Epithelial cell of proximal tubule (primary cell): ENCODE measurements around the gene RBM18. TPM values are rescaled to one million over a fixed set of nuclear protein-coding genes. Genes with fewer than 3 reads are reported as not detected.

Experiments
- DNase-seq: peaks from one replicate; pipeline ENCODE4 v3.0.0-alpha.2; 2011; ENCODE audit warnings: low read depth
- H3K4me3 ChIP-seq: 2 replicates; pipeline ENCODE4 v1.5.1; 2011; ENCODE audit warnings: low read depth, mild to moderate bottlenecking, low read length
- total RNA-seq: library from RNA; depleted of rRNA; stranded (reverse); fragments of >200 nt; gene quantifications from 2 replicates; pipeline ENCODE4 v1.2.3, GENCODE V29; 2015
- TF ChIP-seq, protein P1 (sequence below): conservative IDR thresholded peaks from 2 replicates; pipeline ENCODE4 v1.5.1; 2012; ENCODE audit warnings: low read depth, mild to moderate bottlenecking, low read length

RBM18 gene
- total RNA-seq, 1 donor from 2014 or later, result 13.9 TPM

- no peak overlapping the region for H3K4me3 ChIP-seq
- no peak for DNase-seq
- TF ChIP-seq, protein P1, sequence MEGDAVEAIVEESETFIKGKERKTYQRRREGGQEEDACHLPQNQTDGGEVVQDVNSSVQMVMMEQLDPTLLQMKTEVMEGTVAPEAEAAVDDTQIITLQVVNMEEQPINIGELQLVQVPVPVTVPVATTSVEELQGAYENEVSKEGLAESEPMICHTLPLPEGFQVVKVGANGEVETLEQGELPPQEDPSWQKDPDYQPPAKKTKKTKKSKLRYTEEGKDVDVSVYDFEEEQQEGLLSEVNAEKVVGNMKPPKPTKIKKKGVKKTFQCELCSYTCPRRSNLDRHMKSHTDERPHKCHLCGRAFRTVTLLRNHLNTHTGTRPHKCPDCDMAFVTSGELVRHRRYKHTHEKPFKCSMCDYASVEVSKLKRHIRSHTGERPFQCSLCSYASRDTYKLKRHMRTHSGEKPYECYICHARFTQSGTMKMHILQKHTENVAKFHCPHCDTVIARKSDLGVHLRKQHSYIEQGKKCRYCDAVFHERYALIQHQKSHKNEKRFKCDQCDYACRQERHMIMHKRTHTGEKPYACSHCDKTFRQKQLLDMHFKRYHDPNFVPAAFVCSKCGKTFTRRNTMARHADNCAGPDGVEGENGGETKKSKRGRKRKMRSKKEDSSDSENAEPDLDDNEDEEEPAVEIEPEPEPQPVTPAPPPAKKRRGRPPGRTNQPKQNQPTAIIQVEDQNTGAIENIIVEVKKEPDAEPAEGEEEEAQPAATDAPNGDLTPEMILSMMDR, result no peak
These were observed 67.2 kb downstream of the RBM18 start for GRCh38 chr9:122197426-122197825.

- TF ChIP-seq, protein P1, result no peak
- DNase-seq, result no peak
- no peak overlapping the region for H3K4me3 ChIP-seq
These were observed 68.8 kb downstream of the RBM18 start for GRCh38 chr9:122195875-122196274.

DNA sequence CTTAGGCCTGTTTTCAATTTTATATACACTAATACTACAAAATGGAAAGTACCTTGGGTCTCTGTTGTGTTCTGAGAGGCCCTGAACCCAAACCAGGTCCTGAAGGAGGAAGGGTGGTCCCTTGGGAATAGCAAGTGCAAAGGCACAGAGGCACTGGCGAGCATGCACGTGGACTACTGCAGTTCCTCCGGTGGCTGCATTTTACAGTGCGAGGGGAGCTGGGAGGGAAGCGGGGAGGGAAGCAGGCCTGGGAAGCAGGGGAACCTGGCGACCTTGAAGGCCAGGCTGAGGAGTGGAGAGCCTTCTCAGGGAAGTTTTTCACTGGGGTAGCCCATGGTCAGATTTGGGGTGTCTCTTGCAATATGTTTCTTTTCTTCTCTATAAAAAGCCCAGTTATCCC lies 71.0 kb downstream of the RBM18 start:
- TF ChIP-seq, protein P1, result no peak
- DNase-seq, result no peak
- no peak overlapping the region for H3K4me3 ChIP-seq

- TF ChIP-seq, protein P1, result no peak
- no peak overlapping the region for H3K4me3 ChIP-seq
These were observed 71.6 kb downstream of the RBM18 start for GRCh38 chr9:122192914-122193525.

DNA sequence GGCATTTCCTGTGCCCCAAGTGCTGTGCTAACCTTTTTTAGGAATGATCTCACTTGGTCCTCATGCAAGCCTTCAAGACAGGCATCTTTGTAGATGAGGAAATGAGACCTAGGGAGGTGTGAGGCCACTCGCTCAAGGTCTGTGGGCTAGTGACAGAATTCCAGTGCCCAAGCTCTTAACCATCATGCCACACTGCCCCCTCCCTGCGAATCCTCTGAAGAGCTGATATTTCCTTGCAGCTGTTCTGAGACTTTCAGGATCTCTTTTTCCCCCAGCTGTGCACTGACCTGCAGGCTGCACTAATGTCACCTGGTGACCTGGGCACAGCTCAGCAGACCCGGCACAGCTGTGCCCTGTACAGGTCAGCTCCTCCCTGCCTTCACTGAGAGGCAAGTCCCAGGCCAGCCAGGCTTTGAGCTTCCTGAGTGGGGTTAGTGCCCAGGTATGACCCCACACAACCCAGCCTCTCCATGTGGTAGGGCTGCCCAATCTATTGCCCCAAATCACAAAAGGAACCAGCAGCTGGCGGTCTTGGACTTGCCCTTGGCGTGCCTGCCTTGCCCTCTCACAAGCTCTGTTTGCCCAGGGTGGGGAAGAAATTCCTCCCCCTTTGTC lies 72.3 kb downstream of the RBM18 start:
- TF ChIP-seq, protein P1, result no peak
- H3K4me3 ChIP-seq, result no peak overlapping the region
- DNase-seq, result no peak

More at GRCh38 chr9:122192914-122193525, 71.6 kb downstream of the RBM18 start:
- DNase-seq, result no peak

GRCh38 chr9:122191584-122191983 lies 73.1 kb downstream of the RBM18 start:
- DNase-seq, result no peak
- TF ChIP-seq, protein P1, result no peak
- H3K4me3 ChIP-seq, result no peak overlapping the region
